SK-N-SH (cell line): Measurements from ENCODE around the gene ATP1A1.

Source experiments
- CTCF ChIP-seq: fragments of 200-600 bp; sonication (generic); IDR thresholded peaks from 2 replicates; pipeline ENCODE4 v1.6.1; 2017; ENCODE audit warnings: antibody characterized with exemption, mild to moderate bottlenecking, moderate library complexity
- EZH2phosphoT487 ChIP-seq: fragments of 200-600 bp; sonication (generic); IDR thresholded peaks from 2 replicates; pipeline ENCODE4 v1.6.1; 2017; ENCODE audit warnings: low read depth, mixed run types, mild to moderate bottlenecking, antibody characterized with exemption, moderate library complexity, borderline replicate concordance
- GABPA ChIP-seq: IDR thresholded peaks from 2 replicates; pipeline ENCODE4 v1.4.0; 2012; ENCODE audit warnings: low read depth, mild to moderate bottlenecking
- JUND ChIP-seq: IDR thresholded peaks from 2 replicates; pipeline ENCODE4 v1.4.0; 2012
- MAX ChIP-seq: IDR thresholded peaks from 2 replicates; pipeline ENCODE4 v1.4.0; 2012; ENCODE audit warnings: low read depth
- NFIC ChIP-seq: IDR thresholded peaks from 2 replicates; pipeline ENCODE4 v1.4.0; 2012; ENCODE audit warnings: borderline replicate concordance
- POLR2AphosphoS5 ChIP-seq: IDR thresholded peaks from 2 replicates; pipeline ENCODE4 v1.6.1; 2012; ENCODE audit warnings: low read depth, low read length
- RAD21 ChIP-seq: IDR thresholded peaks from 2 replicates; pipeline ENCODE4 v1.6.1; 2012; ENCODE audit warnings: mild to moderate bottlenecking, low read length
- REST ChIP-seq: IDR thresholded peaks from 2 replicates; pipeline ENCODE4 v1.6.1; 2012; ENCODE audit warnings: mild to moderate bottlenecking, low read depth, low read length, moderate library complexity
- TCF12 ChIP-seq: IDR thresholded peaks from 2 replicates; pipeline ENCODE4 v1.4.0; 2012
- TEAD4 ChIP-seq: IDR thresholded peaks from 2 replicates; pipeline ENCODE4 v1.4.0; 2012; ENCODE audit warnings: mild to moderate bottlenecking, borderline replicate concordance; ENCODE audit not compliant: insufficient read depth
- ZBTB33 ChIP-seq: IDR thresholded peaks from 2 replicates; pipeline ENCODE4 v1.4.0; 2012; ENCODE audit warnings: low read depth, borderline replicate concordance

- TF ChIP-seq ZBTB33 (no peak), CTCF (no peak), REST (no peak), GABPA (no peak), TCF12 (no peak), MAX (no peak), RAD21 (no peak), NFIC (no peak), JUND (no peak), EZH2phosphoT487 (no peak), TEAD4 (no peak), POLR2AphosphoS5 (no peak)
These were observed 80.9 kb downstream of the ATP1A1 start for GRCh38 chr1:116453906-116454305.
